MG63 (cell line): Measurements from ENCODE around the gene AQP2. TPM values are rescaled to one million over a fixed set of nuclear protein-coding genes. Genes with fewer than 3 reads are reported as not detected.
A peak's percentile ranks its signal among the peaks of the same experiment; 100 is the strongest.

Experiments used
- DNase-seq: peaks from one replicate; pipeline ENCODE4 v3.0.0-alpha.2; 2020
- H3K27me3 ChIP-seq: fragments of 250-450 bp; sonication (Bioruptor Pico); 2 replicates; pipeline ENCODE4 v1.5.1; 2020; ENCODE audit warnings: mild to moderate bottlenecking, moderate library complexity
- H3K36me3 ChIP-seq: fragments of 250-450 bp; sonication (Bioruptor Pico); 2 replicates; pipeline ENCODE4 v1.5.1; 2020; ENCODE audit warnings: mild to moderate bottlenecking, moderate library complexity
- H3K4me3 ChIP-seq: fragments of 250-450 bp; sonication (Bioruptor Pico); 2 replicates; pipeline ENCODE4 v1.5.1; 2020; ENCODE audit warnings: mild to moderate bottlenecking, moderate library complexity
- H3K9me3 ChIP-seq: fragments of 250-450 bp; sonication (Bioruptor Pico); 2 replicates; pipeline ENCODE4 v1.5.1; 2020; ENCODE audit warnings: mild to moderate bottlenecking, moderate library complexity
- total RNA-seq: library from RNA; depleted of rRNA; stranded (reverse); fragments of >200 nt; shearing (Covaris generic); gene quantifications from 2 replicates; pipeline ENCODE4 v1.2.3, GENCODE V29; 2014; ENCODE audit warnings: low replicate concordance

The AQP2 gene
- total RNA-seq, 1 experiment from 2014 or later = not detected

- Histone ChIP-seq H3K36me3 (no peaks in the 10 kb centered on the region), H3K4me3 (no peak overlapping the region), H3K27me3 (no peaks in the 10 kb centered on the region), H3K9me3 (no peaks in the 10 kb centered on the region)
- no peak for DNase-seq
Measured at GRCh38 chr12:49960474-49961110, 10.1 kb downstream of the AQP2 start.

- Histone ChIP-seq H3K27me3 (no peaks in the 10 kb centered on the region), H3K9me3 (no peaks in the 10 kb centered on the region), H3K36me3 (no peaks in the 10 kb centered on the region), H3K4me3 (no peak within 1 kb of the TSS)
- no peak for DNase-seq
Measured at GRCh38 chr12:49961111-49961922, 10.8 kb downstream of the AQP2 start, which contains the start of gene AQP5. Gene AQP5 (plus strand): TSS chr12:49961872. CDS start chr12:49962018, 146 bp downstream.

GRCh38 chr12:49961993-49962764, 11.6 kb downstream of the AQP2 start:
- H3K9me3 ChIP-seq = no peaks in the 10 kb centered on the region
- DNase-seq = no peak
- H3K27me3 ChIP-seq = no peaks in the 10 kb centered on the region
- no peak overlapping the region for H3K4me3 ChIP-seq
- H3K36me3 ChIP-seq = no peaks in the 10 kb centered on the region

GRCh38 chr12:49962861-49963765, 12.6 kb downstream of the AQP2 start:
- Histone ChIP-seq H3K27me3 (no peaks in the 10 kb centered on the region), H3K4me3 (no peak overlapping the region), H3K36me3 (no peaks in the 10 kb centered on the region), H3K9me3 (no peaks in the 10 kb centered on the region)
- peak; percentile 92 for DNase-seq

GRCh38 chr12:49963976-49964815, 13.7 kb downstream of the AQP2 start:
- DNase-seq = no peak
- Histone ChIP-seq H3K36me3 (no peaks in the 10 kb centered on the region), H3K9me3 (no peaks in the 10 kb centered on the region), H3K27me3 (no peaks in the 10 kb centered on the region), H3K4me3 (no peak overlapping the region)

GRCh38 chr12:49964849-49965624, 14.5 kb downstream of the AQP2 start:
- Histone ChIP-seq H3K36me3 (no peaks in the 10 kb centered on the region), H3K9me3 (no peaks in the 10 kb centered on the region), H3K4me3 (no peak overlapping the region), H3K27me3 (no peaks in the 10 kb centered on the region)
- DNase-seq = no peak

- Histone ChIP-seq H3K9me3 (no peaks in the 10 kb centered on the region), H3K36me3 (no peaks in the 10 kb centered on the region), H3K4me3 (no peak overlapping the region), H3K27me3 (no peaks in the 10 kb centered on the region)
- no peak for DNase-seq
Measured at GRCh38 chr12:49965836-49966235, 15.3 kb downstream of the AQP2 start.

GRCh38 chr12:49966511-49967041, 16.0 kb downstream of the AQP2 start:
- DNase-seq = no peak
- no peaks in the 10 kb centered on the region for H3K36me3 ChIP-seq
- no peaks in the 10 kb centered on the region for H3K9me3 ChIP-seq
- no peak overlapping the region for H3K4me3 ChIP-seq
- no peaks in the 10 kb centered on the region for H3K27me3 ChIP-seq

GRCh38 chr12:49967042-49967776, 16.7 kb downstream of the AQP2 start:
- Histone ChIP-seq H3K9me3 (no peaks in the 10 kb centered on the region), H3K4me3 (peak overlapping the region; percentile 20), H3K27me3 (no peaks in the 10 kb centered on the region), H3K36me3 (no peaks in the 10 kb centered on the region)
- DNase-seq = peak; percentile 70

- Histone ChIP-seq H3K4me3 (no peak overlapping the region), H3K27me3 (no peaks in the 10 kb centered on the region), H3K9me3 (no peaks in the 10 kb centered on the region), H3K36me3 (no peaks in the 10 kb centered on the region)
- DNase-seq = no peak
Measured at GRCh38 chr12:49967777-49968250, 17.3 kb downstream of the AQP2 start.

- no peaks in the 10 kb centered on the region for H3K27me3 ChIP-seq
- no peak for DNase-seq
- H3K4me3 ChIP-seq = no peak overlapping the region
- H3K36me3 ChIP-seq = no peaks in the 10 kb centered on the region
- no peaks in the 10 kb centered on the region for H3K9me3 ChIP-seq
Measured at GRCh38 chr12:49968471-49968870, 17.9 kb downstream of the AQP2 start.

GRCh38 chr12:49969027-49969426, 18.5 kb downstream of the AQP2 start:
- H3K4me3 ChIP-seq = no peak overlapping the region
- no peaks in the 10 kb centered on the region for H3K27me3 ChIP-seq
- H3K36me3 ChIP-seq = no peaks in the 10 kb centered on the region
- no peak for DNase-seq
- H3K9me3 ChIP-seq = no peaks in the 10 kb centered on the region

- no peaks in the 10 kb centered on the region for H3K27me3 ChIP-seq
- H3K9me3 ChIP-seq = no peaks in the 10 kb centered on the region
- no peaks in the 10 kb centered on the region for H3K36me3 ChIP-seq
- no peak for DNase-seq
- H3K4me3 ChIP-seq = no peak overlapping the region
Measured at GRCh38 chr12:49969651-49970429, 19.3 kb downstream of the AQP2 start.
